GM12865 (cell line): ENCODE results near the gene DAG1.

ENCODE experiments used
- DNase-seq: peaks from one replicate; pipeline ENCODE4 v3.0.0; 2010; ENCODE audit warnings: low read depth
- H3K4me3 ChIP-seq: 2 replicates; pipeline ENCODE4 v1.5.1; 2011; ENCODE audit warnings: mild to moderate bottlenecking, low read depth, low read length, control low read depth
- TF ChIP-seq, protein P1 (sequence below): IDR thresholded peaks from 2 replicates; pipeline ENCODE4 v1.5.1; 2011; ENCODE audit warnings: low read length, control low read depth, low read depth, inconsistent platforms; ENCODE audit not compliant: insufficient read depth; ENCODE audit errors: missing control alignments

Gene DAG1

DNA sequence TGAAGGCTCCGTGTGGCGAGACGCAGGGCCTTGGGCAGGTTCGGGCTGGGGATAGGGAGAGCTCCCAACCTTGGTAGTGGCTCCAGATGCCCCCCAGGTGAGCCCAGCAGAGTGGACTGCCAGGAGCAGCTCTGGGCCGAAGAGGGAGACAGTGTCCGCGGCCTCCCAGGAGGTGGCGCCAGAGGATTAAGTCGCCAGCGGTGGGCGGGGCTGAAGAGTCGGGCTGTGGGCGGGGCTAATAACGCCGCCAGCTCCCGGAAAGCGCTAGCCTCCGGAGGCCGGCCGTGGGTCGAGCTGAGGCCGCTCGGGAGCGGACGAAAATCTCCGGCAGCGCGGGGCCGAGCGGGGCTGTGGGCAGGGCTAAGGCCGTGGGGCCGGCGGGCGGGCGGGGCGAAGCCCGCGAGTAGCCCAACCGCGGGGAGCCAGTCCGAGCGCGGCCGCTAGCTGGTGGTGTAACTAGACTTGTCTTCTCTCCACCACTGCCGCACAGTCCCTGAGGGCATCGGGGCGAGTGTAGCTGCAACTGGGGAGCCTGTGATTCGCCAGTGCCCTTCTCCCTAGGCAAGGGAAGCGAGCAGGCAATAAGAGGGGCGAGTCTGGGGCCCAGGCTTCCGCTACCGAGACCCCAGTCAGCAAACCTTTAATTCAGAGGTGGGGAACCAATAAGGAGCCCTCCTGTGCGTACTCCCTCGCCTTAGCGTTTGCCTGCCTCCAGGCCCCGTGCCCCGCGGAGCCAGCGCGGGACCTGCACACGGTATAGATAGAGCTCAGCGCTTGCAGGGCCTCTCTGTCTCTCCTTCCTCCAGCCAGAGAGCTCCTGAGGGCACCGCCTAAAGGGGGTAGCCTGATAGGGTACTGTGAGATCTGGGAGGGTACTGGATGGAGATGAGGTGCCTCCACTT lies 69.8 kb downstream of the DAG1 start:
- peak overlapping the region; percentile 54 for H3K4me3 ChIP-seq
- TF ChIP-seq, protein P1, sequence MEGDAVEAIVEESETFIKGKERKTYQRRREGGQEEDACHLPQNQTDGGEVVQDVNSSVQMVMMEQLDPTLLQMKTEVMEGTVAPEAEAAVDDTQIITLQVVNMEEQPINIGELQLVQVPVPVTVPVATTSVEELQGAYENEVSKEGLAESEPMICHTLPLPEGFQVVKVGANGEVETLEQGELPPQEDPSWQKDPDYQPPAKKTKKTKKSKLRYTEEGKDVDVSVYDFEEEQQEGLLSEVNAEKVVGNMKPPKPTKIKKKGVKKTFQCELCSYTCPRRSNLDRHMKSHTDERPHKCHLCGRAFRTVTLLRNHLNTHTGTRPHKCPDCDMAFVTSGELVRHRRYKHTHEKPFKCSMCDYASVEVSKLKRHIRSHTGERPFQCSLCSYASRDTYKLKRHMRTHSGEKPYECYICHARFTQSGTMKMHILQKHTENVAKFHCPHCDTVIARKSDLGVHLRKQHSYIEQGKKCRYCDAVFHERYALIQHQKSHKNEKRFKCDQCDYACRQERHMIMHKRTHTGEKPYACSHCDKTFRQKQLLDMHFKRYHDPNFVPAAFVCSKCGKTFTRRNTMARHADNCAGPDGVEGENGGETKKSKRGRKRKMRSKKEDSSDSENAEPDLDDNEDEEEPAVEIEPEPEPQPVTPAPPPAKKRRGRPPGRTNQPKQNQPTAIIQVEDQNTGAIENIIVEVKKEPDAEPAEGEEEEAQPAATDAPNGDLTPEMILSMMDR: peak; percentile 94
- DNase-seq: peak; percentile 97

DNA sequence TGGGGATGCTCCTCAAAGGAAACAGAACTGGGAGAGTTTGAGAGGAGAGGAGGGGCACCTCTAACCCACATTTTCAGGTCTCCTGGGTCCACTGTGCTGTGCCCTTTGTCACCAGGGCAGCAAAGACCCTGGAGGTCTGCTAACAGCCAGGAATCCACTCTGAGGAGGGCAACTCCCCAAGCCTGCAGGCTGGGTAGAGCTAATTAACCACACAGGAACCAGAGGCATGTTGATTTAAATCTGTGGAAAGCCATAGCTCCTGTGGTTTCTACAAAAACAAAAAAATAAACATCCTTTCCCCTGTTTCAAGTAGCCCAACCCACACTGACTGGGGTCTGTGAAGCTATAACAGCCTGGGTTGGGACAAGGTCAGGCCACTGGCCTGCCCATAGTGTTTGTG lies 82.0 kb downstream of the DAG1 start:
- no peak overlapping the region for H3K4me3 ChIP-seq
- no peak for DNase-seq
- TF ChIP-seq, protein P1: no peak

DNA sequence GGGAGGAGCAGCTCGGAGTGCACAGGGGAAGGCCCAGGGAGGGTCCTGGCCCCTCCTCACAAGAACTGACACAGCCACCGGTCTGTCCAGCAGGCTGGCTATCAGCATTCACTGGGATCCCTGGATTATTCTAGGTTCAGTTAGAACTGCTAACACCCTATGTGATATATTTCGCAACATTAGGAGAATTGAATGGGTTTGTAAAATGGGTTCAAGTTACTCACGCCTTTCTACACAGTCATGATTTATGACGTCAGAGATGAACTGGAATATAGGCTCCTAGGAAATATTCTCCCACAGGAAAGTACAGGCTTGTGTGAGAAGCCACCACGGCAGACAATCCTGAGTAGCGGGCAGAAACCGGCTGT lies 83.2 kb downstream of the DAG1 start:
- no peak for DNase-seq
- TF ChIP-seq, protein P1: no peak

DNA sequence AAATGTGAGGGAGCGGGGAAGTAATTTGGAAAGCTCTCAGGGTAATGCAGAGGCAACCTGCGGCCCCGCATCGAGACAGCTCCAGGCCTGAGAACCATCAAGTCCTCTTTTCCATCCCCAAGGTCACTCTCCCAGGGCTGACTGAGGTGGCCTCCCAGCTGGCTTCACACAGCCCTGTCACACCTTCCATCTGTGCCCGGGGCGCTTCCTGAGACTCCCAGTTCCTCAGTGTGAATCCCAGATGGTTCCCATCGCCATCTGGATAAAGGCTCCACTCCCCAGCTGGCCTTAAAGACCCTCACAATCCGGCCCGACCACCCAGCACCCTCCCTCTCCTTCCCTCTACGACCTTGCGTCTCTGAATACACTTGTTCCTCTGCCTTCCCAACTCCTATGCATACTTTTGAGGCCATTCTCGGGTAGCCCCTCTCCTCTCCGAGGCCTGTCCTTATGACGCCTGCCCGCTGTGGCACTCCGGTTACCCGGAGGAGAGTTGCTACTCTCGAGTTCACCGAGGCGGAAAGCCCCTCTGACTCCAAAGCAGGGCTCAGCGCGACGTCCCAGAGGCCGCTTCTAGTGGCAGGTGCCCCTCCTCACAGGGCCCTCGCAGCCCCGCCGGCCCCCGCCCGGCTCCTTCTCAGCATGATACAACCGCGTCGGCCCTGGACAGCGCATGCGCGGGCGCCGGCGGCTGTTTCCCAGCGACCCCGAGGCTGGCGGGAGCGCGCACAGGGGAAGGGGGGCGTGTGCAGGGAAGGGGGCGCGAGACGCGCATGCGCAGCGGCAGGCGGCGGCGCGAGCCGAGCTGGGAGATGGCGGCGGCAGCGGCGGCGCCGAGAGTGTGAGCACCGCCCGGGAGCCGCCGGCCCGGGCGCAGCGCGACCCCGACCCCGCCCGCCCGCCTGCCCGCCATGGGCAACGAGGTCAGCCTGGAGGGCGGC lies 83.9 kb downstream of the DAG1 start, which contains the start of gene BSN:
Gene BSN (plus strand): TSS at position 786 of the 941 bp plus-strand sequence. CDS start 126 bp downstream, at position 912.
- DNase-seq: peak; percentile 95
- peak within 1 kb of the TSS; percentile 80 for H3K4me3 ChIP-seq
- TF ChIP-seq, protein P1: no peak

More for the DNA sequence above, 83.2 kb downstream of the DAG1 start:
- H3K4me3 ChIP-seq: no peak overlapping the region; the same call in 1 of the 2 replicates

DNA sequence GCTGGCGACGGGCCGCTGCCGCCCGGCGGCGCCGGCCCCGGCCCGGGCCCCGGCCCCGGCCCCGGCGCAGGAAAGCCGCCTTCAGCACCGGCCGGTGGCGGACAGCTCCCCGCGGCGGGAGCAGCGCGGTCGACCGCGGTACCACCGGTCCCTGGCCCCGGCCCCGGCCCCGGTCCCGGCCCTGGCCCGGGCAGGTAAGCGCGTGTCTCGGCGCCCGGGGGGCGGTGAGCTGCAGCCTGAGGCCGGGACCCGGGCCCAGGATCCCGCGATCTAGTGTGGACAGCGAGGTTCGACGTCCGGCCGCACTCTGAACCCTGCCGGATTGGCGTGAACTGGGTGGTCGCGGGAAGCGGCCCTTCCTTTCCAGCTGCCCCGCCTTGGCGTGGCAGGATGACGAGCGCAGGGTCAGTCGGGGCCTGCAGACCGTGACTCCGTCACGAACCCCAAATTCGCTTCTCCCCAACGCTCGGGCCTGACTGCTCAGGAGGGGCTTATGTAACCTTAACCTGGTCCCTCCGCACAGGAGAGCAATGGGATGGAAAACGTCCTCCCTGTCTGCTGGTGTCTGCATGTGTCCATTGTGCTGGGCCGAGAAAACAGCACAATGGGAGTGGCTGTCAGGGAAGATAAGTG lies 84.7 kb downstream of the DAG1 start:
- DNase-seq: no peak

More for the DNA sequence above, 84.7 kb downstream of the DAG1 start:
- peak overlapping the region; percentile 34 for H3K4me3 ChIP-seq
- TF ChIP-seq, protein P1: no peak
